Skeletal muscle satellite cell (primary cell): ENCODE data around the gene ABLIM3. TPM values are rescaled to one million over a fixed set of nuclear protein-coding genes. Genes with fewer than 3 reads are reported as not detected.

ENCODE experiments used
- H3K27me3 ChIP-seq: 2 replicates; pipeline ENCODE4 v1.7.0; 2013; ENCODE audit warnings: low read length; ENCODE audit not compliant: control insufficient read depth, insufficient read depth
- H3K36me3 ChIP-seq: 2 replicates; pipeline ENCODE4 v1.7.0; 2013; ENCODE audit warnings: mild to moderate bottlenecking, control low read depth, low read length; ENCODE audit not compliant: insufficient read depth
- H3K4me1 ChIP-seq: 2 replicates; pipeline ENCODE4 v1.7.0; 2013; ENCODE audit warnings: low read length; ENCODE audit not compliant: control insufficient read depth, insufficient read depth
- H3K4me2 ChIP-seq: 2 replicates; pipeline ENCODE4 v1.7.0; 2013; ENCODE audit warnings: mild to moderate bottlenecking, low read length
- H3K4me3 ChIP-seq: 2 replicates; pipeline ENCODE4 v1.7.0; 2013; ENCODE audit warnings: low read length
- H3K9ac ChIP-seq: 2 replicates; pipeline ENCODE4 v1.7.0; 2013; ENCODE audit warnings: mild to moderate bottlenecking, low read depth, low read length, moderate library complexity
- H3K9me3 ChIP-seq: replicated peaks from 2 replicates; pipeline ENCODE4 v1.7.0; 2013; ENCODE audit warnings: mild to moderate bottlenecking, control low read depth, low read length
- total RNA-seq: library from RNA; depleted of rRNA; stranded (reverse); fragments of >200 nt; gene quantifications from 2 replicates; pipeline ENCODE4 v1.2.3, GENCODE V29; 2012; rRNA removed

ABLIM3 gene
- total RNA-seq = 62.1 and 94.6 TPM in 2 replicates

GRCh38 chr5:149141224-149141956, at the start of gene ABLIM3:
Gene ABLIM3 (plus strand): TSS chr5:149141493. CDS start chr5:149142096, 603 bp downstream.
- Histone ChIP-seq H3K4me2 (peak within 1 kb of the TSS; percentile 90), H3K9ac (peak within 1 kb of the TSS; percentile 91)

GRCh38 chr5:149093625-149094024, 47.7 kb upstream of the ABLIM3 start:
- no peak overlapping the region for H3K4me3 ChIP-seq
- no peak overlapping the region for H3K9ac ChIP-seq
- H3K36me3 ChIP-seq = no peaks in the 10 kb centered on the region
- no peaks in the 10 kb centered on the region for H3K9me3 ChIP-seq
- no peaks in the 10 kb centered on the region for H3K27me3 ChIP-seq
- no peaks in the 10 kb centered on the region for H3K4me1 ChIP-seq
- no peak overlapping the region for H3K4me2 ChIP-seq

More at GRCh38 chr5:149141224-149141956, at the start of gene ABLIM3:
- peaks cover 28% of the 10 kb centered on the region for H3K4me1 ChIP-seq
- no peaks in the 10 kb centered on the region for H3K36me3 ChIP-seq
- no peaks in the 10 kb centered on the region for H3K9me3 ChIP-seq
- no peaks in the 10 kb centered on the region for H3K27me3 ChIP-seq
- peak within 1 kb of the TSS; percentile 96 for H3K4me3 ChIP-seq

- Histone ChIP-seq H3K9me3 (no peaks in the 10 kb centered on the region), H3K4me1 (no peaks in the 10 kb centered on the region), H3K4me3 (no peak overlapping the region), H3K9ac (no peak overlapping the region), H3K4me2 (no peak overlapping the region), H3K27me3 (no peaks in the 10 kb centered on the region), H3K36me3 (no peaks in the 10 kb centered on the region)
These were observed 46.3 kb upstream of the ABLIM3 start for GRCh38 chr5:149094996-149095395.

GRCh38 chr5:149099920-149100319, 41.4 kb upstream of the ABLIM3 start:
- H3K36me3 ChIP-seq = no peaks in the 10 kb centered on the region
- H3K4me2 ChIP-seq = no peak overlapping the region
- no peaks in the 10 kb centered on the region for H3K27me3 ChIP-seq
- no peaks in the 10 kb centered on the region for H3K4me1 ChIP-seq
- H3K4me3 ChIP-seq = no peak overlapping the region
- no peaks in the 10 kb centered on the region for H3K9me3 ChIP-seq
- H3K9ac ChIP-seq = no peak overlapping the region

GRCh38 chr5:149100331-149100730, 41.0 kb upstream of the ABLIM3 start:
- Histone ChIP-seq H3K4me1 (no peaks in the 10 kb centered on the region), H3K4me2 (no peak overlapping the region), H3K36me3 (no peaks in the 10 kb centered on the region), H3K9ac (no peak overlapping the region), H3K4me3 (no peak overlapping the region), H3K9me3 (no peaks in the 10 kb centered on the region), H3K27me3 (no peaks in the 10 kb centered on the region)

- Histone ChIP-seq H3K4me3 (no peak overlapping the region), H3K36me3 (no peaks in the 10 kb centered on the region), H3K9me3 (no peaks in the 10 kb centered on the region), H3K9ac (no peak overlapping the region), H3K4me2 (no peak overlapping the region), H3K27me3 (no peaks in the 10 kb centered on the region), H3K4me1 (peaks cover 6% of the 10 kb centered on the region)
These were observed 32.5 kb upstream of the ABLIM3 start for GRCh38 chr5:149108651-149109280.

GRCh38 chr5:149110406-149110805, 30.9 kb upstream of the ABLIM3 start:
- no peaks in the 10 kb centered on the region for H3K27me3 ChIP-seq
- no peaks in the 10 kb centered on the region for H3K9me3 ChIP-seq
- H3K4me1 ChIP-seq = peaks cover 14% of the 10 kb centered on the region
- no peak overlapping the region for H3K9ac ChIP-seq
- no peaks in the 10 kb centered on the region for H3K36me3 ChIP-seq
- no peak overlapping the region for H3K4me2 ChIP-seq
- no peak overlapping the region for H3K4me3 ChIP-seq

- Histone ChIP-seq H3K27me3 (no peaks in the 10 kb centered on the region), H3K4me2 (peak overlapping the region; percentile 33), H3K36me3 (no peaks in the 10 kb centered on the region), H3K9me3 (no peaks in the 10 kb centered on the region), H3K4me3 (no peak overlapping the region), H3K9ac (peak overlapping the region; percentile 34), H3K4me1 (peaks cover 14% of the 10 kb centered on the region)
These were observed 27.6 kb upstream of the ABLIM3 start for GRCh38 chr5:149113669-149114068.

- peaks cover 14% of the 10 kb centered on the region for H3K4me1 ChIP-seq
- no peaks in the 10 kb centered on the region for H3K36me3 ChIP-seq
- H3K9me3 ChIP-seq = no peaks in the 10 kb centered on the region
- no peak overlapping the region for H3K4me3 ChIP-seq
- peak overlapping the region; percentile 34 for H3K9ac ChIP-seq
- H3K27me3 ChIP-seq = no peaks in the 10 kb centered on the region
- H3K4me2 ChIP-seq = peak overlapping the region; percentile 10
These were observed 26.6 kb upstream of the ABLIM3 start for GRCh38 chr5:149114403-149115312.

- Histone ChIP-seq H3K4me3 (no peak overlapping the region), H3K9ac (no peak overlapping the region), H3K4me2 (no peak overlapping the region), H3K27me3 (peaks cover 3% of the 10 kb centered on the region), H3K36me3 (no peaks in the 10 kb centered on the region), H3K4me1 (peaks cover 14% of the 10 kb centered on the region), H3K9me3 (no peaks in the 10 kb centered on the region)
These were observed 23.3 kb upstream of the ABLIM3 start for GRCh38 chr5:149117970-149118369.

- Histone ChIP-seq H3K4me3 (no peak overlapping the region), H3K4me1 (peaks cover 12% of the 10 kb centered on the region), H3K9ac (no peak overlapping the region), H3K4me2 (no peak overlapping the region), H3K27me3 (peaks cover 3% of the 10 kb centered on the region), H3K9me3 (no peaks in the 10 kb centered on the region), H3K36me3 (no peaks in the 10 kb centered on the region)
These were observed 22.8 kb upstream of the ABLIM3 start for GRCh38 chr5:149118463-149118862.
